Right lobe of liver (tissue), 4 donors: ENCODE measurements around the gene VPREB3.

ENCODE experiments used
- CTCF ChIP-seq, 4 donors: fragments of 200-600 bp in 3 of 4; fragments of 450-650 bp in 1 of 4; IDR thresholded peaks; one replicate each; pipeline versions ENCODE4 v1.5.1 to v1.8.0; 2016 to 2022; ENCODE audit warnings: antibody characterized with exemption in 4 of 4, mild to moderate bottlenecking in 2 of 4
- POLR2A ChIP-seq: fragments of 450-650 bp; IDR thresholded peaks from one replicate; pipeline ENCODE4 v1.6.1; 2017; ENCODE audit warnings: antibody characterized with exemption, mild to moderate bottlenecking
- donor health status: DM: no; HTN: no; CAD: no.
- donor health status: DM: no; HTN: no; CAD: no.
- donor health status: DM: no; HTN: yes; CAD: no.

- TF ChIP-seq CTCF (IDR thresholded peaks at IDR 0.05): no peak
- no peak for TF ChIP-seq POLR2A
Measured at GRCh38 chr22:23789638-23790037, 35.4 kb upstream of the VPREB3 start.
